SK-N-DZ (cell line): ENCODE results near the gene RYR3.

Experiments
- DNase-seq: peaks from one replicate; pipeline ENCODE4 v3.0.0-alpha.2; 2015; ENCODE audit warnings: low spot score

The RYR3 gene

DNA sequence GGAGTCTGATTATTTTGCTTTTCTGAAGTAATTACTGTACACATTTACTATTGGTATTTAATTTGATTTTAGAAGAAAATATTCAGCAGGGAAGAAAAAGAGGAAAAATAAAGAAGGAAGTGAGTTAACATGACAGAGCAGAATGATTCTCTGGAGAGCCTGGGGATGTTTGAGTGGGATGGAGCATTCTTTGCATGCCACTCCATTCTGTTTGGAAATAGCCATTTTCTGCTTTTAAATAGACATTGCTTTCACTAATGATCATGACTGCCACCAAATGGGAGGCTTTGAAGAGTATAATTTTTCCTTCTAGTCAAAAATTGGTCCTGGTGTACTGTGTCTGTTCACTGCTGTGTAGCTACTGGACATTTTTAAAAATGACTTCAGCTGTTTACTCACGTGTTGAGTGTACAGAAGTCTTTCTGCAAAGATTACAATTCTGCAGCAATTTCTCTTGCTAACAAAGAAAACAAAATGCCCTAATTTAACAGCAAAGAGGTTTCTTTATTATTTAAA, 196.1 kb downstream of the RYR3 start:
- DNase-seq: no peak

DNA sequence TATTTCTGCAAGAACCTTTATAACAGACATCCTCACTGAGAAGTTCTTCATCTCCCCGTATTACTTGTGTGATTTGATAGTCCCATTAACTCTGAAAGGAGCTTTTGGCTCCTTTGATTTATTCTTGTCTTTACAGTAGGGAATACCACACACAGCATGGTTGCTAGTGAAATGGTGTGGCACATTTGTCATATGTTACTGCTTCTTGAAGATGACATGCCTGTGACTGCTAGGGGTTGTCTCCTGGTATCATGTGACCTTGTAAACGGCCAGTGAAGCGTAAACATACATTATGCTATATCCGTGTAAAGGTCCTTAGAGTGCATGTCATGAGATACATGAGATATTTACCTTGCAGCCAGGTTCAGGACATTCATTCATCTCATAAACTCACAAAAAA, 197.9 kb downstream of the RYR3 start:
- DNase-seq: no peak

DNA sequence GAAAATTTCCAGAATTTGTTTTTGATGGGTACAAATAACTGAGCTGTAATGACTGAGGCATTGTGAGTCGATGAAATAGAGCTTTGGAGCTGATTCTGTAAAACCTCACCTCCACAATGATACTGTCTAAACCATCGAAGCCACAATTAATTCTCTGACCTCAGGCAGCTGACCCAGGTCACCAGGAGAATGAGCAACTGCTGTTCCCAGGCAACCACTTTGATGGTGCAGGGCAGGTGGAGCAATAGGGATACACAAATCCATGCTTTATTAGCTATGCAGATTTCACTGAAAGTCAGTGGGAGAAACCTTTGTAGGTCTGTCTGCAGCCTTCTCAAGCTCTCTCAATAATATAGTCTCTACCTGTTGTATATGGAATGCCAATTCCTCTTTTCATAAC, 204.4 kb downstream of the RYR3 start:
- DNase-seq: no peak

DNA sequence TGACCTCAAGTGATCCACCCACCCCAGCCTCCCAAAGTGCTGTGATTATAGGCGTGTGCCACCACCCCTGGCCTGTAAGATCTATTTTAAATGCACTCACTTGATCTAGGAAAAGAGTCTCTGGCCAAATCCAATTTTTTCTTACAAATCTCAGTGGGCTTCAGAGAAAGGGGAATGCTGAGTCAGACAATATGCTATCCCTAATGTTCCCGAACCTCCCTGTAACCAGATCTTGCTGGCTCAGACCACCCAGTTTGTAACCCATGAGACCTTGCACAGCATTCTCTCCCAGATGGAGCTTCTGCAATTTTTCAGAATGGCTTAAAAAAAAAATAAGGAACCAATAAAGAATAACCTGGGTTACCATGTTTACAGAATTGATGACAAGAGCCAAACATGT, 205.8 kb downstream of the RYR3 start:
- no peak for DNase-seq

DNA sequence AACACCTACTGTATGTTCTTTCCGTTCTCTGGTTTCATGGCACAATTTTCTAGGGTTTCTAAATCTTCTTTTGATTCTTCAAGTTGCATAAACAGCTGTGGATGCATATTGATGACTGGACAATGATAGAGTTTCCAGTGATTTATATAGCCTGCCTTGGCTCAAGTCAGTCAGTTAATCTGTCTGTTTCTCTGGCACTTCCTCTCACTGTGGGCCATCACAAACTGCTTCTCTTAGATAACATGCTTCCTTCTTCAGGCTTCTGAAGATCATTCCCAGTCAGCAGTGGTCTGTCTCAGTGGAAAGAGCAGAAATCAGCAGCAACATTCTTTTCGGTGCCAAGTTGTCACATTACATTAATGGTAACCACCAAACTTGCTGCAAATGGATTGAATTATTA, 207.2 kb downstream of the RYR3 start:
- DNase-seq: no peak

DNA sequence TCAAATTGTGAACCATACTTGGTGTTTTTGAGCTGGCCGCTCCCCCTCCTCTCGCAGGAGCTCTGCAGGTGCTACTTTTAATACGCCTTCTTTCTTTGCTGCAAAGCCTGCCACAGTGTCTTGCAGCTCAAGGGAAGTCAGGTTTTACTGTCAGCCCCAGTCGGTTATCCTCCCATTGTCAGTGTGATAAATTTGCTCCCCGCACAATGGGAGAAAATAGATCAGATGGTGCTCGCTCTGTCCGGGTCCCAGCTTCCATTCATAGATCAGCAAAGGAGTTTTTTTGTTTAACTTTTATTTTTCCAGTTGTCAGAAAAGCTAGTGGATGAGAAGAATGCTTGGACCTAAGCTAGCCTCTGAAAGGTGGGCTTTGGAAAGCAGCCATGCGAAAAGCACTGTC, 207.7 kb downstream of the RYR3 start:
- DNase-seq: no peak

DNA sequence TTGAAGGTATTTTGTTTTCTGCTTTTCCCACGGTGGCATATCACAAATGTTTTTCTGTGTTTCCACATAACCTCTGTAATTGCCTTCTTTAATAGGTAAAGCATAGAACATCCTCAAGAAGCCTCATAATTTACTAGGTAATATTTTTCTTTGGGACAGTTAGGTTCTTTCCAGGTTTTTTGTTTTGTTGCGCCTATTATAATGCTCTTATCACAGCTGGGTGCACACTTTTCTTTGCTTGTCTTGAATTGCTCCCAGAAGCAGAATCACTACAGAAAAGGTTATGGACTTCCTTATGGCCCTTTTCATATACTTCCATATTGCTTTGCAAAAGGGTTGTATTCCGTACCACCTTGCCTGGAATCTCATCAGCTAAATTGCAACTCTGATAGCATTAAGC, 213.5 kb downstream of the RYR3 start:
- no peak for DNase-seq

DNA sequence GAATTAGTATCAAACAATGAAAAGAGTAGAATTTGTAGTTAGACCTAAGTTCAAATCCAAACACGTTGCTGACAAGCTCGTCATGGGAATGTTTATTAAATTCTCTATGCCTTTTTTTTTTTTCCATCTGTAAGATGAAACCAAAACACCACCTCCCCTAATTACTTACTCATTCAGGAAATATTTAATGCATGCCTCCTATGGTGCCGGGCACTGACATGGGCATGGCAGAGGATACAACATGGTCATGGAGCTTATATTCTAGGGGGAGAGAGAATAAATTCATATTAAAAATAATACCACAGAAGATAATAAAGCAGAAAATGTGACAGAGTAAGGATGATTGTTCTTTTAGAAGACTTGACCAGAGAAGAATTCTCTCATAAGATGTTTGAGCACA, 215.8 kb downstream of the RYR3 start:
- no peak for DNase-seq

DNA sequence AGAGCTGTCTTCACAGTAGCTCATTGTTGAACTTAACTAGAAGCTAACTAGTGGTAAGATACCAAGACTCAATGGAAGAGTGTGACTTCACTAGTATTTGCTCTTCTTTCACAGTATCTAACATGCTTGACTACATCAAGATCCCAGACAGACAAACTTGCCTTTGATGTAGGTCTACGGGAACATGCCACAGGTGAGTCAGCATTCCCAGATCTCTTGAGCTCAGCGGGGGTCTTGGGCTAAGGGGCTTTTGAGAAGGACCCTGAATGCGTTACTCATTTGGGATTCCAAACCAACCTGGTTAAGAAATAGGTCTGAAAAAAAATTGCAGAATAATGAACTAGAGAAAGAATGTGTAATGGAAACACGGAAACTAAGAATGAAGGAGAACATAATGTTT, 222.4 kb downstream of the RYR3 start:
- no peak for DNase-seq

DNA sequence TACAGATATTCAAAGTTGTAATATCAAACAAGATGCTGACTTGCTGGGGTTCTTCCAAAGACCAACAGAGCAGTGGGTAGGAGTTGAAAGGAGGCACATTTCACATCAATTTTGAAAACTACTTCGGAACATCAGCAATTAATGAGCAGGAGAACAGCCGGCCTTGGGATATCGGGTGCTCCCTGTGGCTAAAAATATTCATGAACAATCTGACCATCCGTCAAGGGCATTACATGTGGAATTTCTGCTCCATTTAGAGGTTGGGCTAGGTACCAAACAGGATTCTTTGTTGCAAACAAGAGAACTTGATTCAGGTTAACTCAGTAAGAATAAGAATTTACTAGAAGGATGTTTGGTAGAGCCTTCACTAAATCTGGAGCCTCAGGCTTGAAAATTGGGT, 223.9 kb downstream of the RYR3 start:
- no peak for DNase-seq

DNA sequence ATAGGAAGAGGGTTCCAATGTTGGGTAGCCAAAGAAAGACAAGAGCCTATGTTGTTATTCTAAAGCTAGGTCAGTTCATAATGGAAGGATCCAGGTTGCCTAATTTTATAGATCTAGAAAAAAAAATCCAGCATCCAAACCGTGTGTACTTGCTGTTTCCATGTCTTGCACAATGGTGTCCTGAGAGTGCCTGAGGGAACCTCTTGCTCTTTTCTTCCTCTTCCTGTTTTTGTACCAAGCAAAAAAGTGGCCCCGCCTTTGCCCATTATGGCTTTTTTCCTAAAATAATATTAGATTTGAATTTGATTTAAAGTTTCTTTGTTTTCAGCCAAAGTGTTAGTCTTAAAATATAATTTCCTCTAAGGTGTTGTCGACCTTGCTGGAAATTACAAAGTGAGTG, 224.4 kb downstream of the RYR3 start:
- no peak for DNase-seq

DNA sequence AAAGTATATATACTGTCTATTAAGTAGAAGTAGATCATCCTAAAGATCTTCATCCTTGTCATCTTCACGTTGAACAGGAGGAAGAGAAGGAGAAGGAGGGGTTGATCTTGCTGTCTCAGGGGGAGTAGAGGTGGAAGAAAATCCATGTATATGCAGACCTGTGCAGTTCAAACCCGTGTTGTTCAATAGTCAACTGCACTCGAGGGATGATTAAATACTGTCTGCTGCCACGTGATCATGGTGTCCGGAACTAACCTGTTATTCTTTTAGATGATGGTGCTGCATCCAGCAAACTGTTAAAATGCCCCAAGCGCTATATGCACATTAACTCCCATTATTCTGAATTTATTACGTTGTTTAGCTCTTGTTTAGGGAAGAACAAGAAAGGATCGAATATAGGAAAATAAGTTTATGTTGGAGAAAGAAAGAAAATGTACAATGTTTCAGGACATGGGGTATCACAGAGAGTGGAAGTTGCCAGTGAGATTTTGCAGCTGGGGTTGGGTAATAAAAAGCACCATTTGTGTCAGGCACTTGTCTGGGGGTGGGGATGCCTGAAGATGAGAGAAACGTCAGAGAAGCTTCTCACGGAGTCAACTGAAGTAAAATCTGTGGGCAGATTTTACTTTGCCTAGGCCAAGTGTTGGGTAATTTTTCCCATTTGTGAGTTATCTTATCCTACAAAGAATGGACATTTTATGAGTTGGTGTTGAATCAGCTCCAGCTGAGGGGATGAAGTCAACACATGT, 229.2 kb downstream of the RYR3 start:
- no peak for DNase-seq

DNA sequence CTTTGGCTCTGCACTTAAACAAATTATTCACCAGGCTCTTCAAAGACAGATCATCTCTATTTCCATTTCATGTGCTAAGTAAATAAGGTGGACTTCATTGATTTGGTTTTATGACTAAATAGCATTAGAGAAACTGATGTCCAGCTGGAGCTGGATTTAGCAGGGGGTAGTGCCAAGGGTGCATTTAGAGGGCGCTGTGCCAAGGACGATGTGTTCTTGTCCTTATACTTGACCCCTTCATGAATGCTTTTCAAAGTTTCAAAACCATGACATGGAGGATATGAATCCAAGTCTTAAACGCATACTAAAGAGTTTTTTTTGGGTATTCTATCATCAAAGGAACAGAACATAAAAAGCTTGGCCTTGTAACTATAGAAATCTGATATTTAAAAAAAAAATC, 233.2 kb downstream of the RYR3 start:
- DNase-seq: no peak

DNA sequence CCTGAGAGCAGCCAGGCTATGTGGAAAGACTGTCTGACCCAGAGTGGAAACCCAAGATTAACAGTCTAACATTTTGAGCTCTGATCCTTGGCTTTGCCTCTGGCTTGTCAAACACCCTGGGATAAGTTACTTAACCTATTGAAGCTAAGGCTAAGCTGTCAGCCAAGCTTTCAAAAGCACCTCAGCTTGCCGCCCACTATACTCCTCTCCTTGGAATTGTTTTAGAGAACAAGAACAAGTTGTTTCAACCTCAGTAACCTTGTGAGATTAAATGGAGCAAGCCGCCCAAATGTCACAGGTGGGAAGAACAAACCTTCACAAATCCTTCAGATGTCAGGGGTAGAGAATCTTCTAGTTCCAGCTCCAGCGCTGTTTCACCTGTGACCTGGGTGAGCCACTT, 235.1 kb downstream of the RYR3 start:
- no peak for DNase-seq

DNA sequence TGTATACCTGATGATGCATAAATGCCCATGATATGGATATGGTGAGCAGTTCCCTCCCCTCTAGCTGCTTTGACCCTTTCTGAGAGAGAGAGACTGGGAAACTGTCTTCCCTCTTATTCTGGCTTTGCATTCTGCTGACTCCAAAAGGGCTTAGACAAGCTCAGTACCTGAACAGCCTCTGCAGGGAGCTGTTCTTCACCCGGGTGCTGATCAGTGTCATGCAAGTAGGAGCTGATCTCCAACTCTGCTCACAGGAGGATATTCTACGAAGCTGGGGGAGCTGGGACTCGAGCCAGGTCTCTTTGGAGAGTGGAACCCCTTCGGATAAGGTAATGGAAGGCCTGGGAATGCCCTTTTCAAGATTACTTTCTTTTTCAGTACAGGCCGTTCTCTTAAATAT, 237.1 kb downstream of the RYR3 start:
- peak; percentile 15 for DNase-seq

DNA sequence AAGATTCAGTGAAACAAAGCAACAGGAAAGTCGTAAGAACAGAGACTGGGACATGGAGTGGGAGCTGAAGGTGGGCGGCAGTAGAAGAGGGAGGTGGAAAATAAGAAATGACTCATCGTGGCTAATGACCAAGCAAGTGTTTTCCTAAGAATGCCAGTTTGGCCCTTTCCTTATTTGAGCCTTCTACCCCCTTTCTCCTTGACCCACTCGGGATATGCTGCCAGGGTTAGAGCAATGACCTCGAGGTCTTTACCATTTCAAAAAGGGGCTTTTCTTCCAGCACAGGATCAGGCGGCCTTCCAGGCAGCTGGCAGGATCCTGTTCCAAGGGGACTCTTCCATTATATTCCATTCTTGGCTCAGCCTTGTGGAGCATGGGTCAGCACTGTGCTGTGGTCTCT, 241.1 kb downstream of the RYR3 start:
- DNase-seq: no peak

DNA sequence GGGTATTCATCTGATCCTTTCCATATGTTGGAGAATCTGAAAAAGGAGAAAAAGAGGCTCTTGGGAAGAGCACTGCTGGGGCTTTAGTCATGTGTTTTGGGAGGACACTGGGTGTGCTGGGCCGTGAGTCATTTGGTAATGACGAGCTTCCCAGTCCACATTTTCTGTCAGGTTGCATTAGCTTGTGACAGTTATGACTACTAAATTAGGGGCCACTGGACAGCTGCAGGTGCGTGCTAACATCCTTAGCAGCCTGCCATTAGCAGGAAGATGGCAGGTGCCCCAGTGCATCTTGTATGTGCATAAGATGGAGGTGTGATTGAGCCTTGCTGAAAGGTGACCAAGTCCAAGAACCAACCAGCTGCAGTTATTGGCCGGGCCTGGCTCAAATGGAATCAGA, 242.4 kb downstream of the RYR3 start:
- DNase-seq: no peak

DNA sequence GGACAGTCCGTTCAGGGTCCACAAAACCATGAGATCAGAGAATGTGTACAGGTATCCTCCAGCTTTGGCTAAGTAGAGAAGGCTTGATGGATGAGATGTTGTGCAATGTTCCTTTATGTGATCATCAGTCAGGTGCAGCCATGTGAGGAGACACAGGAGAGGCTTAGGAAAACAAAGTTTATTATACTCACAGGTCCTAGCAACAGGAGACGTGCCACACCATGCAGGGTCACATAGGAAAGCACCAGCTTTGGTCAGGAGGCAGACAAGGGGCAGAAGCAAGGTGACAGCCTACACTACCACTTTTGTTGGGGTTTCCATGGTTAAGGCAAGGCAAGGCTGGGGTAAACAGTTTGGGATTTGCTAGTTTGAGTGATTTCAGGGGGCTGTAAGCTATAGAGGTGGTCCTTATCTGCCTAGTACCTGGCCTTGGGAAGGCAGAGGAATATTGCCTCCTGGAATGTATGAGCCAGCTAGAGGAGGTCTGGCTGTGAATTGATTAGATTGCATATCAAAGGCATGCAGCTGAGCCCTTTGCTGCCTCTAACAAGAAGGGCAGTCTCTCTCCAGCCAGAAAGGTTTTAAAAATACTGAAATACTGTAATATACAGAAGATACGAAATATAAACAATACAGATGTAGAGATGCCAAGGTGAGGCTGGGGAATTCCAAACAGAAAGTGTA, 248.6 kb downstream of the RYR3 start:
- DNase-seq: no peak

DNA sequence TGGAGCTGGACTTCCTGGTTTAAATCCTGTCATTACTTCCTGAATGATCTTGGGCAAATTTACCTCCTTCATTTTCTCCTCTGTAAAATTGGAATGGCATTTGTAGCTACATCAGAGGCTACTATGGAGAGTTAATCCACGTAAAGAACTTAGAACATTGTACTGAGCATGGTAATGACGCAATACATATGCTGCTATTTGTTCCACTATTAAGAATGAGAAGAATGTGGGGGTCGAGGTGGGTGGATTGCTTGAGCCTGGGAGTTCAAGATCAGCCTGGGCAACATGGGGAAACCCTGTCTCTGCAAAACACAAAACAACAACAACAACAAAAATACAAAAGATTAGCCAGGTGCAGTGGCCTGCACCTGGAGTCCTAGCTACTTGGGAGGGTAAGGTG, 250.6 kb downstream of the RYR3 start:
- no peak for DNase-seq

DNA sequence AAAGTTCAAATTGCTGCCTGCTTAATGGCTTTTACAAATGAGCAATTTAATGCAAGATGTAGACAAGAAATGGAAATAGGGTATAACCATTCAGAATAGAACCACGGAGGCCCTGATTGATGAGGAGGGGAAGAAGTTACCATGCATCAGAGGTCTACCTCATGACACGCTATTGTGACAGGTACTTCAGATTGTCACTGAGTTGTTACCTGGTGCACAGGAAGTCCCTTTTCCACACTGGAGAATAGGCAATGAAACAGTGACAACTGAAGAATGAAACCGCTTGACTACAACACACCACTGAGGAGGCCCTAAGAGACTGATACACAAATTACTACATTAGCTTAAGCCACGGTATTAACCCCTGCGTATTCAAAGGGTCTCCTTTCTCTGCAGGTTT, 251.2 kb downstream of the RYR3 start:
- DNase-seq: no peak

DNA sequence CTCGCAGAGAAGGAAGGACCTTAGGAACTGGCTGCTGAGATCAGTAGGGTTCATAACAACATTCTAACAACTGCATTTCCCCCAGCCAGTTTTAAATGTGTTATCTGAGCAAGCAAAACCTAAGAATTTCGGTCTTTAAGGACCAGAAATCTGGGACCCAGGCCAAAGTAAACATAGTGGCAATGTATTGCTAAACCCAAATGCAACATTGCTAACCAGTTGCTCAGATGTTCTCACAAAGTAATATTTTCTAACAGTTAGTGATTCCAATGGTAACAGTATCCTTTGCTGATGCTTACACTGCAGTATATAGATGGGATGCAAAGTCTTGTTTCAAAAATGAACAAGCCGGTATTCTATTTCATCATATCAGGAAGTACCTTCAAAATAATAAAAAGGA, 254.3 kb downstream of the RYR3 start:
- no peak for DNase-seq

DNA sequence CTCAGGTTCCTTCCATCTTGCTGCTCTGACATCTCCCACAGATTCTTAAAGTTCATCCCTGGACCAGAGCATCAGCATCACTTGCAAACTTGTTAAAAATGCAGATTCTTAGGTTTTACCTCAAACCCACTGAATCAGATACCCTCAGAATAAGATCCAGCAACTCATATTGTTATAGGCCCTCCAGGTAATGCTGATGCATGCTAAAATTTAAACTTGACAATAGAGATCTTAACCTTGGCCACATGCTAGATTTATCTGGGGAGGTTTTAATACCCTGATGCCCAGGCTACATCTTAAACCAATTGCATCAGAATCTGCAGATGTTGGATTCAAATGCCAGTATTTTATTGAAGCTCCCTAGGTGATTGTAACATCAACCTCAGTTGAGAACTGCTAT, 256.9 kb downstream of the RYR3 start:
- no peak for DNase-seq

DNA sequence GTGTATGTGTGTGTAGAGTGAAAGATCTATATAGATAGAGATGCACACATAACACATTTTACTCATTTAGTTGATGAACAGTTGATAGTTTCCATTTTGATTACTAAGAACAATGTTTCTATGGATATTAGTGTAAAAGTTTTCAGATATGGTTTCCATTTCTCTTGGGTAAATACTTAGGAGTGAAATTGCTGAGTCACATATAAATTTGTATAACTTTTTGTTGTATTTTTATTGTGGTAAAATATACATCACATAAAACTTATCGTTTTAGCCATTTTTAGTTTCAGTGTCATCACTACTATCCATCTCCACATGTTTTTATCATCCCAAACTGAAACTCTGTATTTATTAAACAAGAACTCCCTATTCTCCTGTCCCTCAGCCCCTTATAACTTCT, 258.3 kb downstream of the RYR3 start:
- DNase-seq: no peak
